CD4-positive, alpha-beta T cell treated with Interleukin-15 for 1 hour (primary cell): ENCODE data around the gene ARHGDIA.
"Not testable (repeated sequence)": the region's sequence is repeated elsewhere in the genome, so short reads cannot be mapped to it uniquely, and the experiment has no call there.

Source experiments
- DNase-seq: peaks from one replicate; pipeline ENCODE4 v3.0.0-alpha.2; 2020

The ARHGDIA gene

DNA sequence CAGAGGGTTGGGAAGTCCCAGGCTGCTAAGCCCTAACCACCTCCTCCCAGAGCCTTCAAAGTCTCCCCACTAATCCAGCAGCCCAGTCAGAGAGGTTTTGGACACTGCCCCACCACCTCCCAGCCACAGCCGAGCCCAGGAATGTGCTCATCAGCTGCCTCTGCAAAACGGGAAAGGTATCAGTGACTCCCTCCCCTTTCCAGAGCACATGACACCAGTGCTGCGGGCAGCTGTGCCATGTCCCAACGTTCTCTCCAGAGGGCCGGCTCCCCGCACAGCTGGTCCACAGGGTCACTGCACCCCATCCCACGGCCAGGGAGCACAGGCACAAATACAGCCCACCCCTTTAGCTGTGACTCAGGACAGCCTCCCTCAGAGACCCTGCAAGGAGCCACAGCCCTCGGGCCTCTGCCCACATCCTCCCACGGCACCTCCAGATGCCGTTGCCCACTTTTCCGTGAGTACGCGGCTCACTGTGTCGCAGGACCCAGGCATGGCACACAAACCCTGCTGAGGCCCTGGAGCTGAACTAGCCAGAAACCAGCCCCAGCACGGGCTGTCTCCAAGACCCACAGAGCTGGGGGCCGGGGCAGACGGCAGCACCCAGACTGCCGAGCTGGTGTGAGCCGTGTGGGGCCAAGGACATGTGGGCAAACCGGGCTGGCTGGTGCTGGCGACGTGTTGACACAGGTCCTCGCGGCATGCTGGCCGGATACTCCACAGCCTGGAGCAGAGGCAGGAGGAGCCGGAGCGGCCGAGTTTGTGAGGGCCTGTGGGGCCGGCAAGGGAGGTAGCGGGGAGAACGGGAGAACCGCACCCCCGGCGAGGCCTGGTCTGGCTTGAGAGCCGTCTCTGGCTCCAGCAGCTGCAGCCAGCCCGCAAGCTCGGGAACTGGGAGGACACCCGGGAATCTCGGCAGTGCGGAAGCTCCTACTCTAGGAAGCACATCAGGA lies 30.0 kb downstream of the ARHGDIA start:
- DNase-seq, result no peak

DNA sequence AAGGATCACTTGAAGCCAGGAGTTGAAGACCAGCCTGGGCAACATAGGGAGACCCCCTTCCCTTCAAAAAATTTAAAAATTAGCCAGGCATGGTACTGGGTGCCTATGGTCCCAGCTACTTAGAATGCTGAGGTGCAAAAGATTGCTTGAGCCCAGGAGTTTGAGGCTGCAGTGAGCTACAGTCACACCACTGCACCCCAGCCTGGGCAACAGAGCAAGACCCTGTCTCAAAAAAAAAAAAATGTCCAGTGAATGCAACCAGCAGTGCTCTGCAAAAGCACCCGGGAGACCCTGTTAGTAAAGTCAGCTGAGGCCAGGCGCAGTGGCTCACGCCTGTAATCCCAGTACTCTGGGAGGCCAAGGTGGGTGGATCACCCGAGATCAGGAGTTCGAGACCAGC lies 31.1 kb downstream of the ARHGDIA start:
- DNase-seq, result not testable (repeated sequence)

DNA sequence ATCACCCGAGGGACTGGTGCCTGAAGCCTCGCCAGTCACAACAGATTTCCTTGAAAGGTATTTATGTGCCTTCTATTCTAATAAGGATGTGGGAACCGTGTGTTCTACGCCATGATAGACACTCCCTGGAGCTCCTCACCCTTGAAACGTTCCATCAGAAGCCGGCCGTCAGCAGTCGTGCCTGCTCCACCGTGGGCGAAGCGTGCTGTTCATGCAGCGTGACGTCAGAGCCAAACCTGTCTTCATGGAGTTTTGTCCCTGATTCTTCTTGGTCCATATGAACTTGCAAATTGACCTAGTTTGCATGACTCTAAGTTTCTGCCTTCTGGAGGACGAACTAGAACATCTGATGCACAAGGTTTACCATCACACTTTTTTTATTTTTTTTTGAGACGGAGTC lies 31.8 kb downstream of the ARHGDIA start:
- no peak for DNase-seq

DNA sequence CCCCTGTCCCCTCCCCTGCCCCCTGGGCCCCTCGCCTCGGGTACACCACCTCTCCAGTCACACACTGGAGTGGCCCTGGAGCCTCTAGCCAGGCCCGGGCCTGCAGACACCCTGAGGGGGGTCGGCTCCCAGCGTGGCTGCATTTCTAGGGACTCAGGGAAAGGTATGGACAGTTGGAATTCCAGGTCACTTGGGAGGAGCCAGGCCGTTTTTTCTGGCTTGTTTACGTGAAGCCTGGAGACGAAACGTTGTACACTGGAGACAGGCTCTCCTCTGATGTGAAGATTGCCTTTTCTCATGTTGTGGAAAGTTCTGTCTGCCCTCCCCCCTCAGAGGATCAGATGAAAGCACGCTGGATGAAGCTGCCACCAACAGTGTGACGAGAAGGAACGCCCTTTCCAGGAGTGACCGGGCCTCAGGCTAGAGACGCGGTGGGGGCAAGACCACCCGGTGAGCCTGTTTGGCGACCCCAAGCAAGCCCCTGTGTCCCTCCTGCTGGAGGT lies 32.3 kb downstream of the ARHGDIA start:
- no peak for DNase-seq

DNA sequence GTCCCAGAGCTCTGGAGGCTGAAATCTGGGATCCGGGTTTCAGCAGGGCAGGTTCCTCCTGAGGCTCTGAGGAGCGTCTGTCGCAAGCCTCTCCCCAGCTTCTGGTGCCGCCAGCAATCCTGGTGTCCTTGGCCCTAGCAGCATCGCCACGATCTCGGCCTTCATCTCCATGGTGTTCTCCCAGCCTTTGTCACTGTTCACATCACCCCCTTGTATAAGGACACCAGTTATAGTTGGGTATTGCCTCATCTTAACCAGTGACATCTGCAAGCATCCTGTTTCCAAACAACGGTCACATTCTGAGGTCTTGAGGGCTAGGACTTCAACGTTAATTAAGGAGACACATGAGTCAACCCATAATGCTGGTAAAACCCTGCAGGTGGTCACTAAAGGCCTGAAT lies 33.5 kb downstream of the ARHGDIA start:
- DNase-seq, result peak; percentile 48

DNA sequence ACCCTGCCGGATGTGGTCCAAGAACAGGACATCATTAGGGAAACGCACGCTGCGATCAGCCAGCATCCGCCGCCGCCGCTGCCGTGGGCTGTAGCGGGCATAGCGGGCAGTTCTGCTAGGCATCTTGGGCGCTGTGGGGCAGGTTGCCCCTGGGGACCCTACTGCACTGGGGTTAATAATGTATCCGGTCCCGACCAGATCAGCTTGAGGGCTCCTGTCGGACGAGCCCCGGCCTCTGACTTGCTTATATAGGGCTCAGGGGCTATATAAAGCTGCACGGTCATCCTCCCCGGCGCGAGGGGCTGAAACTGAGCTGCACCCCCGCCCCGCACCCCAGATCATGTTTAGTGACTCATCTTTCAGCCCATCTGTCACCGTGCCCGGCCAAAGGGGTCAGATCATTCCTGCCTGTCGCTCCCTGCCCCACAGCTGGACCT lies 36.3 kb downstream of the ARHGDIA start, which contains the start of gene PPP1R27:
Gene PPP1R27 (minus strand): TSS at position 220 of the 437 bp plus-strand sequence. CDS start 97 bp downstream, at position 123.
- no peak for DNase-seq

DNA sequence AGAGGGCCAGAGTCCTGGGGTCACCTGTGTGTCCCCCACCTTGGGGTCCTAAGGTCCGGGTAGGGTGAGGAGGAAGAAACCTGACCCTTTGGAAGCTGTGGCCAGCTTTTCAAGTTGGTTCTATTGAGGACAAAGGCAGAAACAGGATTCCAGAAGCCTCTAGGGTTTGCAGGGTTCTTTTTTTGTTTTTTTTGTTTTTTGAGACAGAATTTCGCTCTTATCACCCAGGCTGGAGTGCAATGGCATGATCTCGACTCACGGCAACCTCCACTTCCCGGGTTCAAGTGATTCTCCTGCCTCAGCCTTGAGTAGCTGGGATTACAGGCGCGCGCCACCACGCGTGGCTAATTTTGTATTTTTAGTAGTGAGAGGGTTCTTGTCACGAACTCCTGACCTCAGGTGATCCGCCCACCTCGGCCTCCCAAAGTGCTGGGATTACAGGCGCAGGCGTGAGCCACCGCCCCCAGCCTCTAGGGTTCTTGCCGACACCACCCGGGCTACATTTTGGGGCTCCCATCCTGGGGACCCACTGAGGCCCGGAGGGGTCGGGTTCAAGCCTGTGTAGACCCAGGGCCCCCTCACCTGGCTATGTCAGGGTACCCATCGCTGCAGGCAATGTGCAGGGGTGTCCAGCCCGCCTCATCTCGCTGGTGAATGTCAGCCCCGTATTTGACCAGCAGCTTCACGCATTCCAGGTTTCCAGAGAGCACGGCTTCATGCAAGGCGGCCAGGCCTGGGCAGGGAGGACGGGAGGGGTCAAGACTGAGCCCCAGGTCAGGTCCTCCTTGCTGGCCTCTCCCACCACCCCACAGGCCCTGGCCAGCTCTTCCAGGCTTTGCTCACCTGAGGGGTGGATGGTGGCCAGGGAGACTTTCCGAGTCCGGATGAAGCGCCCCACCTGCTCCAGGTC lies 37.0 kb downstream of the ARHGDIA start:
- DNase-seq, result no peak

DNA sequence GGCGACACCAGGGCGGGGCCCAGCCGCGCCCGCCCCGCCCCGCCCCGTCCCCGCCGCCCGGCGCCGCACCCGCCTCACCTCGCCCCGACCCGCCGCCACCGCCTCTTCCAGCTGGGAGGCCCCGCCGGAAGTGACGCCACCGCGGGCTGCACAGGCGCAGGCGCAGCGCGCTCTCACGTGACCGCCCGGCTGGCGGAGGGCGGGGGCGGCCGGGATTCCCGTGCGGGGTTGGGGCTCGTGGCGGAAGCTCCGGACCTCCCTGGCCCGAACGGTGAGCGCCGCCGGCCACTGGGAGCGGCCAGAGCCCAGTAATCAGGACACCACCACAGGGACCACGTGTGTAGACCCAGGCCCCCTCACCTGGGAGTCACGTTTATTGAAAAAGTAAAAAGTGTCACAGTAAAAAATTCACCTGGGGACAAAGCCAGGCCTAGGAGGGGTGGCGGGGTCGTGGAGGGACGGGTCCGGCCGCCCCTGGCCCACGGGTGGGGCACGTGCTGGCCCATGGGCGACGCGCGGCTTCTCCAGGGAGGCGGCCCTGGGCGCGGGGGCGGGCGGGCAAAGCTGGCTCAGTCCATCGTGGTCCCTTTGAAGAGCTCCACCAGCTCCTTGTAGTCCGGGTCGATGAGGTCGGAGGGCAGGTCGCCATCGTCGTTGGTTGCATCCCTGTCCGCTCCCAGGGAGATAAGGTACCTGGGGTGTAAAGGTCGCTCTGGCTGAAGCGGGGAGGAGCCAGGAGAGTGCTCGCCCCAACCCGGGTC lies 37.8 kb downstream of the ARHGDIA start, which contains the start of gene MCRIP1:
Gene MCRIP1 (minus strand): TSS at position 132 of the 761 bp plus-strand sequence. CDS start 8,785 bp downstream, outside the sequence.
- peak; percentile 94 for DNase-seq

DNA sequence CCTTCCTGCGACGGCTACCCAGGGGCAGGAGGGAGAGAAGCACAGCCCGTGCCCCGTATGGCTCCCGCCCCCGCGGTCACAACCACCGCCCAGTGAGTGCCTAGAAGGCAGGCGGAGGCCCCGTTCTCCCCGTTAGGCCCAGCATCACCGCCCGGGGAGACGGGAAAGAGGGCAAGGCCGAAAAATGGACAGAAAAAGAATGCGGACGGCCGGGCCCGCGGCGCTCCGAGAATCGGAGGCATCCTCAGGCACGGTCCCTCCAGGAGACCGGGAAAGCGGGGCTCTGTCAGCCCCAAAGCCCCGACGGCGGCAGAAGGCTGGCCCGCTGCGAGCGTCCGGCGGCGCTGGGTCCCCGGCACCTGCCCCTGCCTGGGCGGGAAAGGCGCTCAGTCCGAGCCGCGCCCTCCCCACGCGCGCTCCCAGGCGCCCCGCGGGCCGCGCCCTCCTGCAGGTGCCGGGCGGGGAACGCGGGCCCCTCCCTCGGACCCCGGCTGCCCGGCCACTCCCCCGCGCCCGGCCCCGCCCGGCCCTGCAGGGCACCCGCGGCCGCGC lies 38.5 kb downstream of the ARHGDIA start:
- DNase-seq, result no peak

DNA sequence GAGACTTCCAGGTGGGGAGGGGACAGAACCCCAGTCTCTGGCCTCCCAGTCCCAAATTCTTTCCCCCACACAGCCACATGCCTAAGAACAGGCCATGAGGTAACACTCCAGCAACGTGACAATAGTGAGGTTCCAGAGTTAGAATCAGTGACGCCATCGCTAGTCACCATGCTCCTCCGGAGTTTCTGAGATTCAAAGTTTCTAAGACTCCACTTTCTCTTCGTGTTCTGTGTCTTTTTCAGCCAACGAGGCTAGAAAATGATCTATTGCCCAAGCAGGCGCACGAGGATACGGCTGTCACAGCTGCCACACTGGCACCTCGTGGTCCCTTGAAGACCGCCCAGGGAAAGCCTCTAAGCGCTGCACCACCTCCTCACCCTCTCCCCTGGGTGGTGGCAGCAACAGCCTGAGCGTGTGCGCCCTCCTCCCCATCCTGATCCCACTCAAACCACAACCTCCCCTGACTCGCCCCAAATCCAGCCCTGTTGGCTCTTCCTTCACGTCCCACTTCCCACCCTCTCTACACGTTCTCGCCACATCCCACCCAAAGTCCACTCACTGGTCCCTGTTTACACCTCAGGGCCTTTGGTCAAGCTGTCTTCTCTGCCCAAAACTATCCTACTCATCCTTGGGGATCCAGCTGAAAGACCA lies 39.1 kb downstream of the ARHGDIA start:
- peak; percentile 57 for DNase-seq

DNA sequence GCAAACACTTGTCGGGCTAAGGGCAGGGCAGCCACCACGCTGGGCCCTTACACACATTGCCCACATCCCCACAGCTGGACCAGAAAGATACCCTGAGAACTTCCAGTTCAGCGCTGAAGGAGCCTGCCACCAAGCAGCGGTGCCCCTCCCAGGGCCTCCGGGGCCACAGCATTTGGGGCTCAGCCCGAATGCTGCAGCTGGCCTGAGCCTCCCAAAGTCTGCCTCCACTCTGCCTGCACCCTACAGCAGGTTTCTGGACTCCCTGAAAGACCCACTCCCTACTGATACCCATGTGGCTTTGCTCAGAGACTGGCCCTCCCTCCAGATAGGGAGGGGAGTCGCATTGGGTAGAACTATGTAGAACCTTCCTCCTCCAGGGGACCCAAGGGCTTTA lies 39.6 kb downstream of the ARHGDIA start:
- no peak for DNase-seq

DNA sequence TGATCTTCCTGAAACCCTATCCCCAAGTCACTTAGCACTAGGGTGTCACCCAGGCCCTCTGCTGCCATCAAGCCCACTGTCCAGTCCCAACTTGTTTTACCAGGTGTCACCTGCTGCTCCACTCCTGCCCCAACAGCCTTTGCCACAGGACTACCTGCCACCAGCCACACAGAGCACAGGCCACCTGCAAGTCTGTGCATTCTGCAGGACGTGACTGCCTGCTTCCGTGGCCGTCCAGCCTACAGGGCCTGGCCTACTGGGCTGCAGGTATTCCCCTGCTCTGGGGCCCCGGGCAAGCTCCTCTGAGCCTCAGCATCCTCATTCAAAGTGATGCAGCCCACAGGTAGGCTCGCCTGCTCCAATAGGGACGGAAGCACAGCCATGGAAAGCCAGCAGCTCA lies 41.3 kb downstream of the ARHGDIA start:
- no peak for DNase-seq

DNA sequence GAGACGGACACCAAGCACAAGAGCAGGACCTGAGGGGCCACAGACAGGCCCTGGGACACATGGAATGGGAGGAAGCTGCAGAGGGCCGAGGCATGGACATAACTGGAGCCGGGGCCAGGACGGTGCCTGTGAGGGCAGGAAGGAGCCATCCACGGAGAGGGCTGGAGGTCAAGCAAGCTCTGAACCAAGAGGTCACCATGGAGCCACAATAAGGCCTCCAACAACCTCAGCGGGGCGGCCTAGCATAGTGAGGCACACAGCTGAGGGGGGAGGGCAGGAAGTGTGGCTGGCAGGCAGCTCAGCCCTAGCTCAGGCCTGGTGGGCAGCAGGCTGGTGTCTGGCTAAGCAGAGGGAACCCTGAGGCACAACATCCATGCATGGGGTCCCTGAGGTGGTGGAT lies 42.5 kb downstream of the ARHGDIA start:
- no peak for DNase-seq

DNA sequence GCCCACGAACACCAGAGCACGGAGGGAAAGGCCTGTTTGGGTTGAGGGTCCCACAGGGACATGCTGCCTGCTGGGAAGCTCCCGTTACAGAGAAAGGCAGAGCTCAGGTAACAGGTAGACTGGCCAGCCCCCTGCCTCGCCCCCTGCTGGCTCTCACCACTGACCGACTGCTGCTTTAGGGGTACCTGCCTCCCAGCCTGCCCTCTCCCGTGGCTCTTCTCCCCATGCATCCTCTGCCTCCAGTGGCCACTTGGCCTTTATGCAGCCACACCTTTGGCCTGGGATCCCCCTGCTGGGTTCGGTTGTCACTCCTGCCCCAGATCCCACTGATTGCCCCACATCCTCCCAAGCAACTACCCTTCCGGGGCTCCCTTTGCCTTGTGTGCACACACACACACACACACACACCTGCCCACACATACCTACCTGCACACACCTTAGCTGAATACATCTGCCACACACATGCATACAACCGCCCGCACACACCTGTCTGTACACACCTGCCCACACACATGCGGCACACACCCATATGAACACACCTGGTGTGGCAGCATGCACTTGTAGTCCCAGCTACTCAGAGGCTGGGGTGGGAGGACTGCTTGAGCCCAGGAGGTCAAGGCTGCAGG lies 45.2 kb downstream of the ARHGDIA start:
- DNase-seq, result no peak

DNA sequence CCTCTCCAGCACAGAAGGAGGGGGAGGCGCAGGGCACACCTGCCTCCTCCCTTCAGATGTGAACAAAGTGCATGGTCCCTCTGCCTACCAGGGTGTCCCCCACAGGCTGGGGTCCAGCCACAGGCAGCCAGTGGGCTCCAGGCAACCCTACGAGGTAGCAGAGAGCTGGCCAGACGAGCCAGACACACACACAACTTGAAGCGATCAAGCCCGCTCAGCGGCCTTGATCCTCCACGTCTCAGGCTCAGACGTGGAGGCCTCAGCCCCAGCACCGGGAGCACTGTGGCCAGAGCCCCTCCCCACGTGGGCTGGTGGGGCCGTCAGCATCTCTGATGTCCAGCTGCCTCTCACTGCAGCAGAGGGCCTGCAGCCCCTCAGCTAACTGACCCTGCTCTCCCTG lies 46.5 kb downstream of the ARHGDIA start:
- no peak for DNase-seq

DNA sequence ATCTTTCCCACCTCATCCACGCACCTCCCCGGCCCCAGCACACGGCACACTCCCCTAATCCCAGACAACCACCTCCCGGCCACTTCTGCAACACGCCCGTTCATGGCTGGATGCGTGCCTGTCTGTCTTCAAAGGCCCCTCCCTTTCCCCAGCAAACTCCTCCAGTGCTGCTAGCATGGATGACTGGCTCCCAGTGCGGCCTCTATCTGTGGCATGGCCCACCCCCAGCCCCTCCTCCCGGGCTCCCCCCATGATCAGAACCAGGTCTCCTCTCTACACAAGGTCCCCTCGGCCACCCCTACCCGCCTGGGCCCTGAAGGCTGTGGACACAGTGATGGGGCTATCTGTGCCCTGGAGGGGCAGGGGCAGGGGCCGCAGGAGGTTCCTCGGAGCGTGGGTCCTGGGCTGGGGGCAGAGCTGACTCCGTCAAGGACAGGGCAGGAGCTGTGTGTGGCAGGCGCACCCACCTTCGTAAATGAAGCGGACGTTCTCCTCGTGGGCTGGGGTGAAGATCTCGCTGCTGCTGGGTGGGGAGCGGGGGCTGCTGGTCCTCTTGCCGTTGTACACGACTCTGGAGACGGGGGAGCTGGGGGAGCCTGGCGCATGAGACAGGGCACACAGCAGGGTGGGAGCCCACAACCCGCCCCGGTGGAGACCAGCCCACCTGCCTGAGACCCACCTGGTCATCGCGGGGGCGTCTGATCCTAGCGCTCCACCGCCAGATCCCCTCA lies 47.2 kb downstream of the ARHGDIA start:
- DNase-seq, result no peak

DNA sequence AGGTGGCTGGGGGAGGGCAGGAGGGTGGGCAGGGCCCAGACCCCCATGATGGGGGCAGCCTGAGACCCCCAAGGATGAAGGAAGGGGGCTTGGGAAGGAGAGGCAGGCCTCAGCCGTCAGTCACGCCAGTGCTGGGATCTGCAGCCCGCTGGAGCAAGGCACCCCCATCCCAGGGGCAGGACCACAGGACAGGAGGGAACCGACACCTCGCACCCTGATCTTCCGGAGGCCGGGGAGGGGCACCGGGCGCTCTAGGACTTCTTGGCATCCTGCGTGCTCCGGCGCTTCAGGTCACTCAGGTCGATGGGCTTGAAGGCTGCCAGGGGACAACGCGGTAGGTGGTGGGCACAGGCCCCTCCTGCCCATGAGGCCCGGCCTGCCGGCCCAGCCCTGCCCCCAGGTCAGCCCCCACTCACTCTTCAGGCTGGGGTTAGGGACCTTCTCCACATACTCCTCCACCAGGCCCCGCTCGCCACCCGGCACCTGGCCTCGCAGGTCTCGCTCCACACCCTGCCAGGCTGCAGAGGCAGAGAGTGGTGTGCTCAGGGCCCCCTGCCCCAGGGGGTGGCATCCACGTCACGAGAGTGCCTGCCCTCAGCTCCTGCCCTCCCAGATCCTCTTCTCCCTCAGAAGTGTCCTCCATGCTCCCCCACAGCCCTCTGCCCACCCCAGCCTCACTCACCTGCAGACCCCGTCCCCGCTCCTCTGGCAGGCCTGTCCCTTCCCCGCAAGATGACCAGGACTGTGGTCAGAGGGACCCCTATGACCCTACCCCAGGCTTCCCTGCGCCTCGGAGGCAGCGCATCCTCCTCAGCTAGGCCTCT lies 47.9 kb downstream of the ARHGDIA start:
- no peak for DNase-seq

DNA sequence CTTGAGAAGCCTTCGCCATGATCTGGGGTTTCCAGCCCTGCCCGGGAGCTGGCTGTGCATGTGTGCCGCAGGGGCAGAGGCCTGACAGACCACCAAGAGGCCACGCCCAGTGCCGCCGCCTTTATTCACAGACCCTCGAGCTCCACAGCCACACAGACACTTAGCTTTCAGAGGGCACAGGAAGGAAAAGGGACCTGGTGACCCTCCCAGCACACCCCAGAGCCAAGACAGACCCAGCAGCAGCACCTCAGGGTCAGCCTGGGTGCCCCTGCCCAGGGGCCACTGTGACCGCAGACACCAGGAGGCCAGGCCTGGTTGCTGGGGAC lies 48.9 kb downstream of the ARHGDIA start:
- DNase-seq, result no peak

DNA sequence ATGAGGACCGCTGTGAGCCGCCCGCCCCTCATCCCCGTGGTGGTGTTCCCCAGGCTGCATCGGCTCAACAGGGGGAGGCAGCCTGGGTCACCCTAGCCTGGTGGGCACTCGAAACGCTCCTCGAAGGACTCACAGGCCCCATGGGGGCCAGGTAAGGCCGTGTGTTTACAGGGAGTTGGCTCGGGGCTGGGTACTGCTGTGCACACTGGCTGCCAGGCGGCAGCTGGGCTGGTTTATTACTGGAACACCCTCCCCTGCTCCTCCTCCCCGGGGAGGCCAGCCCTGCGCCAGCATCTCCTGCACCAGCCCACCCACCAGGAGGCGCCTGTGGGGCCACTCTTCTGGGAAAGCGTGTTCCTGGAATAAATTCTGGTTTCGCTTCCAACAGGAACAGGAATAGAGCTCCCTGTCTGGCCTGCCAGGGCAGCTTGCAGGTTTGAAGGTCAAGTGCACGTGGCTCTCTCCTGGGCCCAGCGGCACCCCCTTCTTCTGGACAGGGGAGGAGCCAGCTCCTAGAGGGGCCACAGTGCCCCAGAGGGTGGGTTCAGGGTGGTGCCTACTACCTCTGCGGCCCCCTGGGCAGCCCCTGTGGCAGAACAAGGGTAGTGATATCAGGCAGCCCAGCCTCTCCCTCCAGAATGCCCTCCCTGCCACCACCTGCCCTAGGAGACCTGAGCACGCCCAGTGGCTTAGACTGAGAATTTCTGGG lies 49.4 kb downstream of the ARHGDIA start:
- DNase-seq, result no peak
